CD4-positive, alpha-beta T cell treated with Interleukin-4 for 4 hours (primary cell): ENCODE results near the gene YES1.

Experiments
- DNase-seq: peaks from one replicate; pipeline ENCODE4 v3.0.0-alpha.2; 2020

YES1 gene

DNA sequence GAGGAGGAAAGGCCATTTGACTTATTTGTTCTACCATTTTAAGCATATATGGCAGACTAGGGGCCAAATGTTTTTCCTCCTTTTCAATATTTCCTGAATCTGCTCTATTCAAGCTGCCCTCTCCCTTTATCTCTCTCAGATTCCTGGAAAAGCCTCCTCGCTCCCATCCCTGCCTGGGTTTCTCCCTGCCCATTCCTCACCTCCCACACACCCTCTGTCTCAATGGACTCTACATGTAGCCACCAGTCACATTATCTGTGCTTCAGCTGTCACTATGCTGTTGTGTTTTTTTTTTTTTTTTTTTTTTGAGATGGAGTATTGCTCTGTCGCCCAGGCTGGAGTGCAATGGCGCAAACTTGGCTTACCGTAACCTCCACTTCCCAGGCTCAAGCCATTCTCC is 131.7 kb downstream of the YES1 start:
- DNase-seq: no peak

DNA sequence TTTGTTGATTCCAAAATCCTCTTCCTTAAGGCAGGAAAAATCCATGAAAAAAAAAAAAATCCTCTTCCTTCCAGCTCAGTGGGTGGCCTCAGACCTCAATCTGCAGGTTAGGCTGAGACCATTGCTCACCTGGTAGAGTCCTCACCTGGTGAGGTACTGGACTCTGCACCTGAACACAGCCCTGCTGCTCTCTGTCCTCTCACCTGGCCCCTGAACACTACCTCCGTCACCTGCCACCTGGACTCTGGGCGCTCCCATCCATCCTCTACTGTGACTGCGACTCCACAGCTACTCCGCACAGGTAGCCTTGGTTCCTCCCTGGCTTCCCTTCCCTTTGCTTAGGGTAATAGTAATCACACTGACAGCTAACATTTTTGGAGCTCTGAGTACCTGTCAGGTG is 132.5 kb downstream of the YES1 start:
- DNase-seq: no peak

DNA sequence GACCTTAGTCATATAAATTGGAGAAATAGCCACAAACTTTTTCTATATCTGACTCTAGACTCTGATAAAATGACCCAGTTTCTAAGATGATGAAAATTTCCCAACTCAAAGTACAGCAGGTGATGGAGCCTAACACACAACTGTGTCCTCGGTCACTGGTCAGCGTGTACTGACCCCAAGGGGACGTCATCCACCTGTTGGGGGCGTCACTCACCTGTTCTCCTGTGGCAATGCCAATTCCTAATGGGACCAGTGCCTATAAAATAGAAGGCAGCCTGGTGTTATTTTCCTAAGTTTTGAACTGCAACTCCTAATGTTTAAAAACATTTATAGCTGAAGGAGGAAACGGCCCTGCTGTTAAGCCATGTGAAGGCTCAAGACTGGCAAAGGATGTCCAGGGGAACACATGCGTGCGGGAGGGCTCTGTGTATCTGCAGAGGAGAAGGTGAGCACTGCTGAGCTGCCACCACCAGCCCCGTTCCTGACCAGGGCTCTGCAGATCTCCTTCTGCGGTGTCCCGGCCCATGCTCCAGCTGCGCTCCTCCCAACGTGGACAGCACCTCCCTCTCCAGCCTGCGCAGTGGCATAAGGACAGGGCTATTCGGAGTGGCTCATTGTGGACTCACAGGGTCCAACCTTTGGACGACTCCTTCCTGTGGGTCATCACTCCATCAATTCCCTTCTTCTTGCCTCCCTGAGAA is 133.4 kb downstream of the YES1 start:
- no peak for DNase-seq

GRCh38 chr18:677951-678381 is 134.1 kb downstream of the YES1 start:
- DNase-seq: no peak

DNA sequence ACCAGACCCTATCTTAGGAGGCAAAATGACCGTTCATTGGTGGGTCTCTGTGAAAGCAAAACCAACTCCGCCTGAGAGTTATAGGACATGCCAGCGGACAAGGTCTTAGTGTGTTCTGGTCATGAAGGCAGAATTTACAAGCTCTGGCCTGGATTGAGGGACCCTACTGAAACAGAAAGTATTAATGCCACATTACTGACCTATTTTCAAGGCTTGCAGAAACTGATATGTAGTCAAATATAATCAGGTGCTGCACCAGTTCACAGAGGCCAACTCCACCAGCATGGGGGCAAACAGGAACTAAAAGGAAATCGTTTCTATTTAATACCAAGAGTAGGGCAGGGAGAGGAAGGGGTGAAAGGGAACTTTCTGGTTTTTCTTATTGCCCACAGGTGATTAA is 134.9 kb downstream of the YES1 start:
- DNase-seq: no peak

- DNase-seq: no peak
Observed at GRCh38 chr18:676736-677135, 135.3 kb downstream of the YES1 start.

- no peak for DNase-seq
Observed at GRCh38 chr18:676069-676468, 136.0 kb downstream of the YES1 start.

DNA sequence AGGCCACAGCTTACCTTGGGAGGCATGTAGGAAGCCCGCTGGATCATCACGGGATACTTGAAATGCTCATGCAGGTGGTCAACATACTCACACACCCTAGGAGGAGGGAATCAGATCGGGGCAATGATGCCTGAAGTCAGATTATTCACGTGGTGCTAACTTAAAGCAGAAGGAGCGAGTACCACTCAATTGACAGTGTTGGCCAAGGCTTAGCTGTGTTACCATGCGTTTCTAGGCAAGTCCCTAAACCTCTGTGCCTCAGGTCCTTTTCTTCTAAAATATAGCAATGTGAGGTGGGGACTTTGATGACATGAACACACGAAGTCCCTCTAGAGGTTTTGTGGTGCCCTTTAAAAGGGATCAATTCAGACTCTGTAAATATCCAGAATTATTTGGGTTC is 136.7 kb downstream of the YES1 start:
- DNase-seq: no peak

- DNase-seq: no peak
Observed at GRCh38 chr18:673769-674168, 138.3 kb downstream of the YES1 start.

- no peak for DNase-seq
Observed at GRCh38 chr18:673317-673716, 138.7 kb downstream of the YES1 start.
